Epithelial cell of esophagus (primary cell): ENCODE data around the gene AKAP1.

Experiments
- DNase-seq: peaks from one replicate; pipeline ENCODE4 v3.0.0; 2010; ENCODE audit warnings: low read depth
- H3K4me3 ChIP-seq: 2 replicates; pipeline ENCODE4 v1.5.1; 2011; ENCODE audit warnings: mild to moderate bottlenecking, low read length, control low read depth
- CTCF ChIP-seq: IDR thresholded peaks from 2 replicates; pipeline ENCODE4 v1.5.1; 2011; ENCODE audit warnings: low read depth, mild to moderate bottlenecking, low read length, control low read depth, inconsistent platforms; ENCODE audit not compliant: insufficient read depth; ENCODE audit errors: missing control alignments

The AKAP1 gene

DNA sequence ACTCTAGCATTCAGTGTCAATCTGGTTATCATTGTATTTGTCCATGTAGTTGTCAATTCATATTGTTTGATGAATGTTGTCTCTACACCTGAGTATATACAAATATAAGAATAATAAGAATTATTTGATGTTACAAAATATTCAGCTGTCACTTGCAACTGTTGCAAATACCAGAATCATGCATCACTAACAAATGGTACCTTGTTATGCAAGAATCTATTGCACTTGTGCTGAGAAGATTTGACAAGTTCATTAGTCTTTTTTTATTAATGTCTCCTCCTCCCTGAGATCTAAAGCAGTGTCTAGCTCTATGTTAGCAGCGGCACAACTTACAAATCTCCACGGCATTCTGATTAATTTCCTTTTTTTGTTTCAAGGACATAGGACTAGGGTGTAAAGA is 22.2 kb upstream of the AKAP1 start:
- no peak for TF ChIP-seq CTCF
- H3K4me3 ChIP-seq, result no peak overlapping the region
- DNase-seq, result peak; percentile 28

- H3K4me3 ChIP-seq, result no peak overlapping the region
- peak; percentile 28 for DNase-seq
- TF ChIP-seq CTCF, result no peak
Observed at GRCh38 chr17:57067162-57067561, 17.9 kb upstream of the AKAP1 start.

- H3K4me3 ChIP-seq, result no peak overlapping the region
- no peak for DNase-seq
- TF ChIP-seq CTCF, result no peak
Observed at GRCh38 chr17:57067781-57068180, 17.3 kb upstream of the AKAP1 start.

- no peak overlapping the region for H3K4me3 ChIP-seq
- peak; percentile 88 for DNase-seq
- TF ChIP-seq CTCF, result no peak
Observed at GRCh38 chr17:57068222-57068658, 16.8 kb upstream of the AKAP1 start.

GRCh38 chr17:57068707-57069106 is 16.3 kb upstream of the AKAP1 start:
- TF ChIP-seq CTCF, result no peak

DNA sequence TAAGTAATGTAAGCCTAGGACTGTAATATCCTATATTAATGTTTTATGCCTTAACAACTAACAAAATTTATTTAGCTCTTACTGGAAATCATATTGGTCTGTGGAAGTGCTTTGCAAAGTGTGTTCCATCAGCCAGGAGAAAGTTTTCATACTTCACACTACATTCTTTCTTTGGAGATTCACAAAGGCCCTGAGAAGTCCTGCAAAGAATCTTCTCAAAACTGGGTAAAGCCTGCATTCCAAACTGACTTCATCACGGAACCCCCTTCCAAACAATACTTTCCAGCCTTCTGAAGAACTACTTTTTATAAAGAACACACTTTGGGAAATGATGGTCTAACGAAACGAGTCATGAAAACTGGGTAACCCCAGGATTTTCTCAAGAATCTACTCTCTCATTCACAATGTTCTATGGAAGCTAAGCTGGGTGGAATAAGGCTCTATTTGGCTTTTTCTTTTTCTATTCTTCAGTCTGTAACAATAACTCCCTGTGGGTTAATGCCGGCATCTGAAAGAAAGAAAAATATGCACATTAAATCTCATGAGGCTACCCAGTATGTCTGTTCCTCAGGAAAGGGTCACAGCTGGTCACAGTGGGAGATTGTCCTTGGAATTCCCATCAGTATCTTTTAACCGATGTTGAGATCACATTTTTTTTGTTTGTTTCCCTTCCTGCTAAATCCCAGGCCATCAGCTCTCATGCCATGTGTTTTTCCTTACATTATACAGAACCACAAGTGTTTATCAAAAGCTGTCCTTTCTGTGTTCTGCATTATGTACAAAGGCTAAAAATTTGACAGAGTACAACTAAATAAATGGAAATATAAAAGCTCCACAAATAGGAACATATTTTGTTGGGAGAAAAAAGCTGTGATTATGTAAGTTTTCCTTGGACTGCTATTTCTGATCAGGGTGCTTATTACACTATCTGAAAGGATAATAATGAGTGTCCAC is 12.8 kb upstream of the AKAP1 start:
- DNase-seq, result no peak
- H3K4me3 ChIP-seq, result no peak overlapping the region
- no peak for TF ChIP-seq CTCF

More at GRCh38 chr17:57068707-57069106, 16.3 kb upstream of the AKAP1 start:
- peak; percentile 48 for DNase-seq
- H3K4me3 ChIP-seq, result no peak overlapping the region
